Type B pancreatic cell (in vitro differentiated cells): ENCODE data around the gene CACNA1D. TPM values are rescaled to one million over a fixed set of nuclear protein-coding genes. Genes with fewer than 3 reads are reported as not detected.

Experiments
- DNase-seq: peaks from one replicate; pipeline ENCODE4 v3.0.0; 2021; ENCODE audit warnings: mixed read lengths; ENCODE audit not compliant: unreplicated experiment; ENCODE audit errors: extremely low spot score
- H3K27ac Mint-ChIP-seq: 2 replicates; pipeline ENCODE4 v1.8.0; 2021; ENCODE audit warnings: mild to moderate bottlenecking, mixed read lengths
- H3K27me3 Mint-ChIP-seq: 2 replicates; pipeline ENCODE4 v1.8.0; 2021; ENCODE audit warnings: mixed read lengths
- H3K36me3 Mint-ChIP-seq: 2 replicates; pipeline ENCODE4 v1.8.0; 2021; ENCODE audit warnings: mixed read lengths
- H3K4me1 Mint-ChIP-seq: one replicate; pipeline ENCODE4 v1.8.0; 2021; ENCODE audit warnings: mixed read lengths; ENCODE audit not compliant: unreplicated experiment
- H3K4me3 Mint-ChIP-seq: 2 replicates; pipeline ENCODE4 v1.8.0; 2021; ENCODE audit warnings: mild to moderate bottlenecking, mixed read lengths
- H3K9me3 Mint-ChIP-seq: 2 replicates; pipeline ENCODE4 v1.8.0; 2021; ENCODE audit warnings: mixed read lengths
- total RNA-seq: library from RNA; stranded (reverse); gene quantifications from 2 replicates; pipeline ENCODE4 v1.2.1, GENCODE V29; 2021; ENCODE audit warnings: low replicate concordance
- TF ChIP-seq, protein P1 (sequence below): fragments of 200-600 bp; sonication (generic); conservative IDR thresholded peaks from 2 replicates; pipeline ENCODE4 v1.5.0; 2021; ENCODE audit warnings: antibody characterized with exemption, mild to moderate bottlenecking

Gene CACNA1D
- total RNA-seq, 1 donor from 2014 or later = 17.4 TPM

DNA sequence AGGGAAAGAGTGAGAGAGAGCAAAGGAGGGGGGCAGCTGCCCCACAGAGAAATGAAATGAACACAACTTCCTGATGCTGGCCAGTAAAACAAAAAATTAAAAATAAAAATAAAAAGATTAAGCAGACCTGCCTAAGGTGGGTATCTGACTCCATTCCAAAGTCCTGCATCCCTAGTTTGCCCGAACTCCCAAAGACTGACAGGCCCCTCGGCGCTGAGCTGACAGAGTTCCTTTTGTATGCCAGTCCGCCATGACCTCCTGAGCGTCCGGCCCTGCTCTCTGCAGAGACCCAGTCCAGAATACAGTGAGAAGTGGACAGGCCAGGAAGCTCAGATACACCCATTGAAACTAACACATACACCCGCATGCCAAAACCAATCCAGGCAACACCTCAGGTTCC is 296.9 kb downstream of the CACNA1D start:
- Mint-ChIP-seq H3K9me3 (no peaks in the 10 kb centered on the region), H3K36me3 (no peaks in the 10 kb centered on the region), H3K4me1 (peaks cover 8% of the 10 kb centered on the region), H3K27me3 (peaks cover 10% of the 10 kb centered on the region), H3K4me3 (no peak overlapping the region), H3K27ac (no peak overlapping the region)
- TF ChIP-seq, protein P1, sequence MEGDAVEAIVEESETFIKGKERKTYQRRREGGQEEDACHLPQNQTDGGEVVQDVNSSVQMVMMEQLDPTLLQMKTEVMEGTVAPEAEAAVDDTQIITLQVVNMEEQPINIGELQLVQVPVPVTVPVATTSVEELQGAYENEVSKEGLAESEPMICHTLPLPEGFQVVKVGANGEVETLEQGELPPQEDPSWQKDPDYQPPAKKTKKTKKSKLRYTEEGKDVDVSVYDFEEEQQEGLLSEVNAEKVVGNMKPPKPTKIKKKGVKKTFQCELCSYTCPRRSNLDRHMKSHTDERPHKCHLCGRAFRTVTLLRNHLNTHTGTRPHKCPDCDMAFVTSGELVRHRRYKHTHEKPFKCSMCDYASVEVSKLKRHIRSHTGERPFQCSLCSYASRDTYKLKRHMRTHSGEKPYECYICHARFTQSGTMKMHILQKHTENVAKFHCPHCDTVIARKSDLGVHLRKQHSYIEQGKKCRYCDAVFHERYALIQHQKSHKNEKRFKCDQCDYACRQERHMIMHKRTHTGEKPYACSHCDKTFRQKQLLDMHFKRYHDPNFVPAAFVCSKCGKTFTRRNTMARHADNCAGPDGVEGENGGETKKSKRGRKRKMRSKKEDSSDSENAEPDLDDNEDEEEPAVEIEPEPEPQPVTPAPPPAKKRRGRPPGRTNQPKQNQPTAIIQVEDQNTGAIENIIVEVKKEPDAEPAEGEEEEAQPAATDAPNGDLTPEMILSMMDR = no peak
- no peak for DNase-seq

DNA sequence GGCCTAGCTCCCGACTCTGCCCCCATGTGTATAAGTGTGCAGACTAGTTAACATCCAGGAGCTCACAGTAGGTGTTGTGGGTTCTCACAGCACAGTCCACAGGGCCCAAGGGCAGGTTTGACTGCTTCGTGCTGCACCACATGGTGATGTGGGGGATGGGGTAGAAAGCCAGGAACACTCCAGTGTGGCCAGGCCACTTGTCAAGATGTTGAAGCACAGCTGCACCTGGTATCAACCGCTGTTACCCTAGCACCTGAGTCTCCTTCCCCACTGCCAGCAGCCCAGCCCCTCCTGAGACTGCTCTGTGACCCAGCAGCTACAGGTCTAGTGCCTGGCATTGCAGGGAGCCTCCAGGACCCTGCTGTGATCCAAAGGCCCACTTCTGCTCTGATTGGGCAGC is 298.5 kb downstream of the CACNA1D start:
- H3K4me1 Mint-ChIP-seq = peaks cover 14% of the 10 kb centered on the region

DNA sequence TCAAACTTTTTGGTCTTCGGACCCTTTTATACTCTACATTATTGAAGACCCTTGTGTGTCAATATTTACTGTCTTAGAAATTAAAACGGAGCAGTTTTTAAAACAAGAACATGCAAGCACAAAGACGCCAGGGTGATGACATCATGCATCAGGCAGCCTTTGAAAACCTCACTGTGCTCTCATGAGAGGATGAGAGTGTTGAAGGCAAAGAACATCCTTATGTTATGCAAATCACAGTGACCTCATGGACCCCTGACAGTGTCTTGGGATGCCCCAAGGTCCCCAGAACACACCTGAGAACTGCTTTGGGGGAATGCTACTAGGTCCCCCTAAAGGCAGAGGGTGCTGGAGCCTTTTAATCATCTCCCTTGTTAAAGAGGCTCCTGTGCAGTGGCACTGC is 300.2 kb downstream of the CACNA1D start:
- H3K36me3 Mint-ChIP-seq = no peaks in the 10 kb centered on the region
- H3K9me3 Mint-ChIP-seq = no peaks in the 10 kb centered on the region
- peaks cover 7% of the 10 kb centered on the region for H3K27me3 Mint-ChIP-seq
- no peak overlapping the region for H3K4me3 Mint-ChIP-seq
- peaks cover 14% of the 10 kb centered on the region for H3K4me1 Mint-ChIP-seq
- H3K27ac Mint-ChIP-seq = no peak overlapping the region
- DNase-seq = no peak
- TF ChIP-seq, protein P1 = no peak

More for the DNA sequence above, 298.5 kb downstream of the CACNA1D start:
- H3K4me3 Mint-ChIP-seq = no peak overlapping the region
- peaks cover 7% of the 10 kb centered on the region for H3K27me3 Mint-ChIP-seq
- no peak for DNase-seq
- no peaks in the 10 kb centered on the region for H3K36me3 Mint-ChIP-seq
- no peaks in the 10 kb centered on the region for H3K9me3 Mint-ChIP-seq
- H3K27ac Mint-ChIP-seq = no peak overlapping the region
- TF ChIP-seq, protein P1 = no peak

DNA sequence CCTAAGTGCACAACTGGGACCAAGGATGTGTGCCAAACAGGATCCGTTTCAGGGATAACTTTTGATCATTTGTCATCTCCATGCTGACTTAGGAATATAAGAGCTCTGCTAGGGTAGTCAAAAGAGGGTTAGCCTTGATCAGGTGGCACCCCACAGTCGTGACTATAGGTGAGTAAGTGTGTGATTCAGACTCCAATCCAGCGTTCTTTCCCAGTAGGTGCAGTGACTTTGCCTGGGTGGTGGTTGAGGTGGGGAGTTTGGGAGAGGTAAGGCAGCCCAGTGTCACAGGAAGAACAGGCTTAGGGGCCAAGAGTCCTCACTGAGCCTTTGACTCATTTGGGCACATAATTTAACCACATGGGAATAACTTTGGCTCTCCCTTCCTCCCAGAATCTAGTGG is 300.8 kb downstream of the CACNA1D start:
- Mint-ChIP-seq H3K36me3 (no peaks in the 10 kb centered on the region), H3K27ac (no peak overlapping the region), H3K27me3 (peaks cover 4% of the 10 kb centered on the region), H3K4me1 (peaks cover 17% of the 10 kb centered on the region), H3K9me3 (no peaks in the 10 kb centered on the region), H3K4me3 (no peak overlapping the region)
- DNase-seq = no peak
- TF ChIP-seq, protein P1 = no peak

DNA sequence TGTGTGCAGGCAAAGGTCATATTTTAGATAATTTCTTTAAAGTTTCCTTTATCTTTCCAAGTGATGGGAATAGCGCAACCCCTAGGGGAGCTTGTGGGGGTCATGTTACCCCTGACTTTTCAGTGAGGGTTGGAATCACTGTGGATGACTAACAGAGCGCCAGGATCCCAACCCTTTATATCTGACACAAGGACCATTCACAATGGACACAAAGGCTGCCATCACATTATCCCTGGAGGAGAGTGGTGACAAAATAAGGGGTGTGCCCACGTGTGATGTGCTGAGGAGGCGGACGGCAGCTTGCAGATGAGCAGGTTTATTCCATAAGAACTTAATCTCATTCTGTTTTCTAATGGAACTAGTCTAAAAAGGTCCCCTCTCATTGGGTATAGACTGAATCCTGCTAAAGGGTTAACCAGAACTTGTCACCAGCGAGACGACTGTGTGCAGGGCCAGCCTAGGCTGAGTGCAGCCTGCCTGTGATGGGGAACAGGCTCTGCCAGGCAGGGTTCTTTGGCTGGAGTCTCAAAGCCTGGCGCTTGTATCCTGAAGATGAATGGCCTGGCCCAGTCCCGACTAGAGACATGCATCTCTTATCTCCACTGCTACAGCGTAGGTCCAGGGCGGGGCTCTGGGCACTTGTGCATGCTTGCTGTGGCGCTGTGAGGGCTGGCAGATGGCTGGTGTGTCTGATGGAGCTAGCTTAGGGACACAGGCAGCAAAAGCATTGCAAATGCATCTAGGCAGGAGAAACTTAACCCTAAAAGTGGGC is 301.6 kb downstream of the CACNA1D start:
- Mint-ChIP-seq H3K9me3 (no peaks in the 10 kb centered on the region), H3K4me3 (no peak overlapping the region), H3K27ac (peak overlapping the region; percentile 5), H3K36me3 (no peaks in the 10 kb centered on the region), H3K4me1 (peaks cover 19% of the 10 kb centered on the region), H3K27me3 (peaks cover 4% of the 10 kb centered on the region)
- TF ChIP-seq, protein P1 = no peak
- DNase-seq = no peak
